ENCODE data around the gene TPX2.

Gene TPX2

DNA sequence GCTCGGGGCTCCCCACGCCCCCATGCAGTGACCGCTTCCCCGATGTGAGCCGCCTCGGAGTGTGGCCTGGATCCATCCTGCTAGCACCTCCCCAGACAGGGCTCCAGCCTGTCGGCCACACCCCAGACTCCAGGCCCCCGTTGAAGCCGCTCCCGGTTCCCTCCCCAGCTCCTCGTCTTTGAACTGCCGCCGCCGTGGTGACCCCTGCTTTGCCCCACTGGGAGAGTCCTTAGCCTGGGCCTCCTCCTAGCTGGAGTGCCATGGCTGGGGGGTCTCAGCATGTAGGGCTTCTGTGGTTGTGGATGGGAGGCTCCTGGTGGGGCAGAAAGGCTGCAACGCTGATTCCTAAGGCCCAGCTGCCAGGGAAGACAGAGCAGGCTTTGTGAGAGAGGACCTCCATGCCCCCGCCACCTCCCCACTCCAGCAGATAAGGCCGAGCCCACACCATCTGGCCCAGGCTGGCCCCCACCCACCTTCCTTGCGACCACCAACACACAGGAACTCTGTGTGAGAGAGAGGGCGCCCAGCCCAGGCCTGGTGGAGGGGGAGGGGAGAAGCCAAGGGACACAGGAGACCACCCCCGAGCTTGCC lies 94.9 kb downstream of the TPX2 start:
- DNase-seq (ENCODE audit: low read depth): no peak

DNA sequence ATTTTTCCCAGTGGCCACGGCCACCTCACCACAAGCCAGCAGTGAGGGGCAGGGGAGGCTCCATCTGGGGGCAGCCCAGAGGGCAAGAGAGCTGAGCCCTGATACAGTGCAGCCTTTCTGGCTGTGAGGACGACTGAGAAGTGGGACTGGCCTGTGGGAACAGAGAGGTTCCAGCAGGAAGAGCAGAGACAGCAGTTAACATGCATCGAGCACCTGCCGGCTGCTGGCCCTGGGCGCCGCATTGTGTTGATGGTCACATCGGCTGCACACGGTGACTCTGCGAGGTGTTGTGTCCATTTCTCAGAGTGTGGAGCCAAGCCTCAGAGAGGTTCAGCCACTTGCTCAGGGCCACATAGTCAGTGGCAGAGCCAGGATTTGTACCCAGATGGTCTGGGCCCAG lies 96.5 kb downstream of the TPX2 start:
- DNase-seq (ENCODE audit: low read depth): no peak

GRCh38 chr20:31835977-31836852 lies 97.1 kb downstream of the TPX2 start:
- DNase-seq (ENCODE audit: low read depth): no peak

DNA sequence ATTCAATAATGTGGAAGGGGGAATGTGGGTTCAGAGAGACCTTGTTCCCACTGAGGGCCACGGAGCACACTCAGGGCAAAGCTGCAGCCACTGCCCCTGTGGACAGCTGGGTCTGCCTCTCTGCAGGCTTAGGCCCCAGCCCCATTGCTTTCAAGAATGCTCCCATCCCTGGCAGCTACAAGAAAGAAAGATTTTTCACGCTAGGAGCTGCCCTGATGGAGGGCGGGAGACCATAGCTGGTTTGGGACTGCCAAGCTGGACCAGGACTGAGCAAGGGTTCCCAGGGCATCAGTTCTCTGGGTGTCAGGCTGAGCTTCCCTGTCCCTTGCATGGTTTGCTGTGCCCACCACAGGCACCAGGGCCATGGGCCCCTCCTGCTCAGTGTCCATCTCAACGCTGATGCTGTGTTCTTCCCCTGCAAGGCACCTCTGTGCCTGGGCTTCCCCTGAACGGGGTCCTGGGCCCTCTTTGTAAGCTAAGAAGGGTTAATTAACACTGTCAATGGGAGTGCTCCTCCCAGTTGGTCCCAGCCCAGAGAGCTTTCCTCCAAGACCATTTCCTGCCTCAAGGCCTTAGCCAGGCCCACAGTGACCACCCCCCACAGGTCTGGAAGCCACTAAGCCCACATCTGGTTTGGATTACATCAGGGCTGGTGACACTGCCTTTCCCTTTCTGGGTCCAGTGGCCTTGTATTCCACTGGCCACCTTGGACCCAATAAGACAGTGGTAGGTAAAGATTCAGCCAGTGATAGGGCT lies 97.9 kb downstream of the TPX2 start:
- no peak for DNase-seq (ENCODE audit: low read depth)

- DNase-seq (ENCODE audit: low read depth): no peak
These were observed 98.9 kb downstream of the TPX2 start for GRCh38 chr20:31837896-31838397.

DNA sequence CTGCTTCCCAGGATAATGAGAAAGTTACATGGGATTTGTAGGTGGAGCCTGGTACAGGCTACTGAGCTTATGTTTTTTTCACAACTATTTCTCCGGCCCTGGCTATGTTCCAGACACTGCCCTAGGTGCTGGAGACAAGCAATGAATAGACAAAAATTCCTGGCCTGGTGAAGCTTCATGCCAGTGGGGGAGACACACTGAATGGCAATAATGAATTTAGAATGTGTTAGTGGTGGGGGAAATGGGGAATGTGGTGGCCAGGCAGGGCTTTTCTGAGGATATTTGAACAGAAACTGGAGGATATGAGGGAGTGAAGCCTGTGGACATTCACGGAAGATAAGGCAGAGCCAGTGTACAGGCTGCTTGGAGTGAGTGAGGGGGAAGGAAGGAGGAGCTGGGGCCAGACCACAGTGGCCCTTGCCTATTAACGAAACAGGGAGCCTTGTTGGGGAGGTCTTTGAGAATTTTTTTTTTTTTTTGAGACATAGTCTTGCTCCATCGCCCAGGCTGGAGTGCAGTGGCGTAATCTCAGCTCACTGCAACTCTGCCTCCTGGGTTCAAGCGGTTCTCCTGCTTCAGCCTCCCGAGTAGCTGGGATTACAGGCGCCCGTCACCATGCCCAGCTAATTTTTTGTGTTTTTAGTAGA lies 99.7 kb downstream of the TPX2 start:
- no peak for DNase-seq (ENCODE audit: low read depth)

DNA sequence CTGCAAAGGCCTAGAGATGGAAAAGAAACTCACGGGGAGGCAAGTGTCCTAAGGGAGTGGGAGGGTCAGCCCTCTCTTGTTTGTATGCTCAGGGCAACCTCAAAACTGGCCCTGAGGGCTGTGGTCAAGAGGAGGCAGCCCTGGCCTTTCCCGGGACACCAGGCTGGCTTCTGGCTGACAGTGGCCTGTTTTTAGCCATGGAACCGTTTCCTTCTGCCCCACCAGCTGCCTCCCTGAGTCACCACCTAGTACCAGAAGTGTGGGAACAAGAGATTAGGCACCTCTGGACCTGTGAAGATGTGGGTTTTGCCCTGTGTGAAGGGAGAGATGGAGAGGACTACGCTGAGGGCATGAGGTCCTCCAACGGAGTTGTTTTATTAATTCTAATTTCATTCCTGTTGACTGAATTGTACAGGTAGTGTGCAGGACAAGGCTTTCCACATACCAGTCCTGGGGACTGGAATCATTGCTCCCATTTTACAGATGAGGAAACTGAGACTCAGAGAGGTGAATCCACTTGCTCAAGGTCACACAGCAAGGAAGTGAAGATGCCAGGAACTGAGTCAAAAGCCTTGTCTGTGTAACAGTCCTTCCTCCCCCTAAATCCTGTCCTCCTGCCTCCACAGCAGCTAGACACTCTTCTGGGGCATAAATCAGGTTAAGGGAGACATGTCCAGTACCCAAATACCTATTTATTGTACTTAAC lies 100.8 kb downstream of the TPX2 start:
- DNase-seq (ENCODE audit: low read depth): no peak

DNA sequence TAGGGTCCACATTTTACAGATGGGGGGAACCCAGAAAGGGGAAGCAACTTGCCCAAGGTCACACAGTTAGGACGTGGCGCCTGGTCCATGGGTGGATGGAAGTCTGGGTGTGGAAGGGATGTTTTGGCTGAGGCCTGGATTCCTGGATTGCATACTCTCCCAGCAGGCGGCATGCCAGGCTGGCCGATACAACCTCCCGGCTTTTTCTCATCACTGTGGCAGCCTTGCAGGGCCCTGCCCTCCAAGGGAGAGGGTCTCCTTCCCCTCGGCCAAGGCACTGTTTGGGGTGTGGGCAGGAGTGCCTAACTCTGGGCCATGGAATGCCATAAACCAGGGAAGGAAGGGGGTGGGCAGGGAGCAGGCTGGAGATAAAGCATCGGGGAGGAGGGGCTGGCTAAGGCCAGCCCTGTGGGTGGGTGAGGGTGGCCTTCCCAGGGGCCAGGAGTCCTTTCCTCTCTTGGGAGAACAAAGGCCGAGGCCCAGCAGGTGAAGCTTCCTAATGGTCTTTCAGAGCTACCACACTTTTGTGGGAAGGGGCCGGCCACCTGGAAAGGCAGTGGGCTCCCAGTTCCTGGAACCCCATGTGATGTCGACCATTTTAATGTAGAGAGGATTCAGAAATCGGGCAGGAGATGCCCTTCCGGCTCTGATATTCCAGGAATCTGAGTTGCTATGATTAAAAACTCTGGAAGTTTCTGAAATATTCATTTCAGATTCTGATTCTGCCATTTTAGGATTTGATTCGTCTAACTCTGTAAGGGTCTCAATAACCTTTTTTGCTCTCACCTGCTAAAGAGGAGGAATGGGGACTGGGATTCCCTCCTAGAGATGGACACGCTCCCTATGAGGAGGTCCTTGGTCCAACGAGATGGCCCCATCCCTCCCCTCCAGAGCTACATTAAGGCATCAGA lies 102.1 kb downstream of the TPX2 start:
- no peak for DNase-seq (ENCODE audit: low read depth)

GRCh38 chr20:31841928-31842327 lies 102.8 kb downstream of the TPX2 start:
- DNase-seq (ENCODE audit: low read depth): no peak

DNA sequence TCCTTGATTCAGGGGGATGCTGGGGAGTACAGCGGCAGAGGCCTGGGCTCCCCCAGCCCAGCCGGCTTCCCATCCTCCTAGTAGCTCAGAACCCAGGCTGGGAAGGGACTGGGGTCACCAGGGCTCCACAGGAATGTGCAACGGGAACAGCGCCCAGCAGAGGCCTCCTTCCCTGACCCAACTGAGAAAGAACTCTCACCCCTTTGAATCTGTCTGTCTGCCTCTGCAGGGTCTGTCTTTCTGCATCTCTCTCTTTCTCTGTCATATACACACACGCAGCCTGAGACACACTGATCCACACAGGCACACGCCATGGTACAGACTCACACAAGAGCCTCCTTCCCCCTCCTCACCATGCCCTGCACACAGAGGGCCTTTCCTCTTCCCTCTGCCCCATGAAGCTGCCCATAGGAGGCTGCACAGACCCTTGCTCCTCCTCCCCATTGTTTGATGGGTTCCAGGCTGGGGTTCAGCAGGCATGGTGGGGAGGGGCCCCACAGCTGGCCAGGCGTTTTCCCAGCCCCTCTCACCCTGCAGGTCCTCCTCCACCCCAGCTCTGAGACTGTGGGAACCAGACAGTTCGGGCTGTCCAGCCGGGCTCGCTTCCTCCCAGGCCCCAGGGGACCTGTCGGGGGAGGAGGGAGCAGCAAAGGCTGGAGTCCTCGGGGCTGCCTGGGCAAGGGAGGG lies 103.5 kb downstream of the TPX2 start:
- no peak for DNase-seq (ENCODE audit: low read depth)

DNA sequence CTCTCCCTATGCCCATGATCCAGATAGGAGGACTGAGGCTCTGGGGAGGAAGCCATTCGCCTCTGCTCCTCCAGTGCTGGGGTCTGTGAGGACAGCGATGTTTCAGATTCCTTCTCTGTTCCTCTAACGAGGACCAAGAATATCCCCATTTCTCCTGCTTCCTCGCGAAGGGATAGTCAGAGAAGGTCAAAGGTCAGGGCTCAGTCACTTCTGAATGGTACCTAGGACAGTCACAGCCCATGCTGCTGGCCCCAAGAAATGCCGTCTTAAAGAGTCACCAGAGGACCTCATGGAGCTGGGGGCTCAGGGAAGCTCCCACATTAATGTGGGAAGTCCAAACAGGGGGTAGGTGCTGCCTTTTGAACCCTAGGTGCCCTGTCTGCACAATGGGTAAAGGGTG lies 104.2 kb downstream of the TPX2 start:
- no peak for DNase-seq (ENCODE audit: low read depth)

- no peak for DNase-seq (ENCODE audit: low read depth)
These were observed 104.8 kb downstream of the TPX2 start for GRCh38 chr20:31843881-31844280.

DNA sequence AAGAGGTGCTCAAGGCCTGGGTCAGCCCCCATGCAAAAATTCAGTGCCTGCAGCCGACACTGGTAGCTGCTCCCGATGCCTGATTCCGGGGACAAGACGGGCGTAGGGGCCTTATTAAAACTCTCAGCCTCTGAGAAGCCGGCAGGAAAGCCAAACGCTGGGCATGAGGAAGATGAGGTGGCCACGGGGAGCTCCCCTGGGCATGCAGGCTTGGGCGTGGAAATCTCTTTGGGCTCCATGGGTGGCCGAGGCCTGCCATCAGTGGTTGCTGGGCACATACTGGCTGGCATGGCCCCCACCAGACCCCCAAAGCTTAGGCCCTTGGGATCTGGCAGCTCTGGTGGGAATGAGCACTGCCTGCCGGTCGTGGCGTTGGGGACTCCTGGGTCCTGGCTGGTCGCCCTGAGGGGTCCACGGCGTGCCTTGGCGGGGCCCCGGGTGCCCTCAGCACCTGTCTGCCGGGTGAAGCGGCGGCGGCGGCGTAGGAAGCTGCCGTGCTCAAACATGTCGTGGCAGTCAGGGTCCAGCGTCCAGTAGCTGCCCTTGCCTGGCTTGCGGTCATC lies 105.7 kb downstream of the TPX2 start:
- no peak for DNase-seq (ENCODE audit: low read depth)

GRCh38 chr20:31845300-31845863 lies 106.3 kb downstream of the TPX2 start, which contains the start of gene FOXS1:
FOXS1 (minus strand) TSS chr20:31845604; CDS start chr20:31845542, 62 bp downstream.
- DNase-seq (ENCODE audit: low read depth): no peak

GRCh38 chr20:31846793-31847138 lies 107.7 kb downstream of the TPX2 start:
- DNase-seq (ENCODE audit: low read depth): no peak

GRCh38 chr20:31848088-31848999 lies 109.3 kb downstream of the TPX2 start:
- no peak for DNase-seq (ENCODE audit: low read depth)

GRCh38 chr20:31849306-31849930 lies 110.3 kb downstream of the TPX2 start:
- DNase-seq (ENCODE audit: low read depth): no peak
